ENCODE results near the gene ATG9B. TPM values are rescaled to one million over a fixed set of nuclear protein-coding genes. Genes with fewer than 3 reads are reported as not detected.

ATG9B gene
- total RNA-seq, 6 experiments from 2014 or later = 0.11 to 0.94 (median 0.18) TPM

GRCh38 chr7:151020231-151020630 is 4.1 kb downstream of the ATG9B start:
- Mint-ChIP-seq H3K4me3 (no peak overlapping the region), H3K27ac (no peak overlapping the region), H3K36me3 (ENCODE audit: low read depth) (no peaks in the 10 kb centered on the region), H3K9me3 (no peaks in the 10 kb centered on the region), H3K4me1 (ENCODE audit: low read depth) (peaks cover 19% of the 10 kb centered on the region), H3K27me3 (ENCODE audit: insufficient read depth) (peaks cover 38% of the 10 kb centered on the region)
- DNase-seq = no peak
- TF ChIP-seq, protein P1, sequence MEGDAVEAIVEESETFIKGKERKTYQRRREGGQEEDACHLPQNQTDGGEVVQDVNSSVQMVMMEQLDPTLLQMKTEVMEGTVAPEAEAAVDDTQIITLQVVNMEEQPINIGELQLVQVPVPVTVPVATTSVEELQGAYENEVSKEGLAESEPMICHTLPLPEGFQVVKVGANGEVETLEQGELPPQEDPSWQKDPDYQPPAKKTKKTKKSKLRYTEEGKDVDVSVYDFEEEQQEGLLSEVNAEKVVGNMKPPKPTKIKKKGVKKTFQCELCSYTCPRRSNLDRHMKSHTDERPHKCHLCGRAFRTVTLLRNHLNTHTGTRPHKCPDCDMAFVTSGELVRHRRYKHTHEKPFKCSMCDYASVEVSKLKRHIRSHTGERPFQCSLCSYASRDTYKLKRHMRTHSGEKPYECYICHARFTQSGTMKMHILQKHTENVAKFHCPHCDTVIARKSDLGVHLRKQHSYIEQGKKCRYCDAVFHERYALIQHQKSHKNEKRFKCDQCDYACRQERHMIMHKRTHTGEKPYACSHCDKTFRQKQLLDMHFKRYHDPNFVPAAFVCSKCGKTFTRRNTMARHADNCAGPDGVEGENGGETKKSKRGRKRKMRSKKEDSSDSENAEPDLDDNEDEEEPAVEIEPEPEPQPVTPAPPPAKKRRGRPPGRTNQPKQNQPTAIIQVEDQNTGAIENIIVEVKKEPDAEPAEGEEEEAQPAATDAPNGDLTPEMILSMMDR (IDR thresholded peaks at IDR 0.05) = no peak

DNA sequence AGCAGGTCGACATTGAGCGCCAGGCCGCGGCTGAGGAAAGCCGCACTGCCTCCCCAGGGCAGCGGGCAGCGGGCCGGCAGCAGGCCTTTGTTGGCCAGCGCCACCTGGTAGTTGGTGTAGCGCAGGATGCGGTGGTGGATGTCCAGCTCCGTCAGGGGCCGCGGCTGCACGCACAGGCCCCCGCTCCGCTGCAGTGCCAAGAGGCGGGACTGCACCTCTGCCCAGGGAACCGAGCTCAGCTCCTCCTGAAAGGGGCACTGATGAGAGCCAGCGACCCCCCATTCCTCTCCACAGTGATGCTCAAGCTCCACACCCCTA is 5.2 kb downstream of the ATG9B start:
- peaks cover 42% of the 10 kb centered on the region for H3K27me3 Mint-ChIP-seq (ENCODE audit: insufficient read depth)
- DNase-seq = no peak

GRCh38 chr7:151018421-151019129 is 5.7 kb downstream of the ATG9B start:
- peak overlapping the region; percentile 50; the same call in 1 of the 2 replicates for H3K4me3 Mint-ChIP-seq
- H3K27me3 Mint-ChIP-seq (ENCODE audit: insufficient read depth) = peaks cover 45% of the 10 kb centered on the region
- H3K4me1 Mint-ChIP-seq (ENCODE audit: low read depth) = peaks cover 30% of the 10 kb centered on the region
- TF ChIP-seq, protein P1 (IDR thresholded peaks at IDR 0.05) = peak; percentile 56
- no peaks in the 10 kb centered on the region for H3K36me3 Mint-ChIP-seq (ENCODE audit: low read depth)
- DNase-seq = no peak
- no peak overlapping the region for H3K27ac Mint-ChIP-seq
- H3K9me3 Mint-ChIP-seq = no peaks in the 10 kb centered on the region

More for the DNA sequence above, 5.2 kb downstream of the ATG9B start:
- Mint-ChIP-seq H3K4me1 (ENCODE audit: low read depth) (peaks cover 27% of the 10 kb centered on the region), H3K27ac (no peak overlapping the region), H3K9me3 (no peaks in the 10 kb centered on the region), H3K36me3 (ENCODE audit: low read depth) (no peaks in the 10 kb centered on the region), H3K4me3 (no peak overlapping the region)
- TF ChIP-seq, protein P1 (IDR thresholded peaks at IDR 0.05) = no peak

DNA sequence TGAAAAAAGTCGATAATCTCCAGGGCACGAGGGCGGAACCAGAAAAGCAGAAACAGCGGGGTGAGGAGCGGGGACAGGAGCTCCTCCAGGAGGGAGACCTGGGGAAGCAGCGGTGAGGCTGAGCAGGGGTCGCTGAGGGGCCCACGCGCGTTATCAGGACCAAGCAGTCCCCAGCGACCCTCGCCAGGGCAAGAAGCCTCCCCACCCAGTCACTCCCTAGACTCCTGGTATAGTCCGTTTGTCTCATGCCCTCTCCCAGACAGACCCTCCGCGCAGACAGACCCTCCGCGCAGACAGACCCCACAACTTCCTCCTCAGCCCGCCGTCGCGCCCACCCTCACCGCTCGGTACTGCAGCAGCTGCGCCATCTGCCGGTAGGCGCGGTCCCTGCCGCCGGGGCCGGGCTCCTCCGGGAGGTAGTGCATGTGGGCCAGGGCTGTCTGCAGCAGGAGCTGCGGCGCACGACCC is 6.3 kb downstream of the ATG9B start:
- Mint-ChIP-seq H3K27ac (no peak overlapping the region), H3K9me3 (no peaks in the 10 kb centered on the region), H3K4me3 (peak overlapping the region; percentile 50; the same call in 1 of the 2 replicates), H3K27me3 (ENCODE audit: insufficient read depth) (peaks cover 44% of the 10 kb centered on the region), H3K36me3 (ENCODE audit: low read depth) (no peaks in the 10 kb centered on the region), H3K4me1 (ENCODE audit: low read depth) (peaks cover 30% of the 10 kb centered on the region)
- TF ChIP-seq, protein P1 (IDR thresholded peaks at IDR 0.05) = peak; percentile 94
- DNase-seq = no peak

- H3K27me3 Mint-ChIP-seq (ENCODE audit: insufficient read depth) = peaks cover 44% of the 10 kb centered on the region
- peaks cover 36% of the 10 kb centered on the region for H3K4me1 Mint-ChIP-seq (ENCODE audit: low read depth)
- no peaks in the 10 kb centered on the region for H3K9me3 Mint-ChIP-seq
- DNase-seq = no peak
- H3K36me3 Mint-ChIP-seq (ENCODE audit: low read depth) = no peaks in the 10 kb centered on the region
- TF ChIP-seq, protein P1 (IDR thresholded peaks at IDR 0.05) = no peak
- H3K4me3 Mint-ChIP-seq = peak overlapping the region; percentile 50; the same call in 1 of the 2 replicates
- no peak overlapping the region for H3K27ac Mint-ChIP-seq
These were observed 6.8 kb downstream of the ATG9B start for GRCh38 chr7:151017370-151017952.
